HuH-7.5 (cell line): ENCODE results near the gene NEU4.

Experiments
- DNase-seq: peaks from one replicate; pipeline ENCODE4 v3.0.0; 2011; ENCODE audit warnings: low spot score

Gene NEU4

DNA sequence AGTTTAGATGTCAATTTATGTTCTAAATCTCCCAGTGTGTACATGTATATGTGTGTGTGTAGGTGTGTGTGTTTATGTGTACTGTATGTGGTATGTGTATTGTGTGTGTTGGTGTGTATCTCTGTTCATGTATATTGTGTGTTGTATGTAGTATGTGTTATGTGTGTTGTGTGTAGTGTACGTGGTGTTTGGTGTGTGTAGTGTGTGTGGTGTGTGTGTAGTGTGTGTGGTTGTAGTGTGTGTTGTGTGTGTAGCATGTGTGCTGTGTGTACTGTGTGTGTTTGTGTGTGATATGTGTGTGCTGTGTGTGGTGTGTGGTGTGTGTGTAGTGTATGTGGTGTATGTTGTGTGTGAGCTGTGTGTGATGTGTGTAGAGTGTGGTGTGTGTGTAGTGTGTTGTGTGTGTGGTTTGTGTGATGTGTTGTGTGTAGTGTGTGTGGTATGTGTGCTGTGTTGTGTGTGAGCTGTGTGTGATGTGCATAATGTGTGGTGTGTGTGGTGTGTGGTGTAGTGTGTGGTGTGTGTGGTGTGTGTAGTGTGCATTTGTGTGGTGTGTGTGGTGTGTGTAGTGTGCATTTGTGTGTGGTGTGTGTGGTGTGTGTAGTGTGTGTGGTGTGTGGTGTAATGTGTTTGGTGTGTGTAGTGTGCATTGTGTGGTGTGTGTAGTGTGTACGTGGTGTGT lies 55.3 kb downstream of the NEU4 start:
- DNase-seq: no peak

DNA sequence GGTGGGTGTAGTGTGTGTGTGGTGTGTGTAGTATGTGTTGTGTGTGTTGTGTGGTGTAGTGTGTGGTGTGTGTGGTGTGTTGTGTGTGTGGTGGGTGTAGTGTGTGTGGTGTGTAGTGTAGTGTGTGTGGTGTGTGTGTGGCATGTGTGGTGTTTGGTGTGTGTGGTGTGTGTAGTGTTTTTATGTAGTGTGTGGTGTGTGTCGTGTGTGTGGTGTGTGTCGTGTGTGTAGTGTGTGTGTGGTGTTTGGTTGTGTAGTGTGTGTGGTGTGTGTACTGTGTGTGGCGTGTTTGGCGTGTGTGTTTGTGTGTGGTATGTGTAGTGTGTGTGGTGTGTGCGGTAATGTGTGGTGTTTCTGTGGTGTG lies 55.8 kb downstream of the NEU4 start:
- no peak for DNase-seq

DNA sequence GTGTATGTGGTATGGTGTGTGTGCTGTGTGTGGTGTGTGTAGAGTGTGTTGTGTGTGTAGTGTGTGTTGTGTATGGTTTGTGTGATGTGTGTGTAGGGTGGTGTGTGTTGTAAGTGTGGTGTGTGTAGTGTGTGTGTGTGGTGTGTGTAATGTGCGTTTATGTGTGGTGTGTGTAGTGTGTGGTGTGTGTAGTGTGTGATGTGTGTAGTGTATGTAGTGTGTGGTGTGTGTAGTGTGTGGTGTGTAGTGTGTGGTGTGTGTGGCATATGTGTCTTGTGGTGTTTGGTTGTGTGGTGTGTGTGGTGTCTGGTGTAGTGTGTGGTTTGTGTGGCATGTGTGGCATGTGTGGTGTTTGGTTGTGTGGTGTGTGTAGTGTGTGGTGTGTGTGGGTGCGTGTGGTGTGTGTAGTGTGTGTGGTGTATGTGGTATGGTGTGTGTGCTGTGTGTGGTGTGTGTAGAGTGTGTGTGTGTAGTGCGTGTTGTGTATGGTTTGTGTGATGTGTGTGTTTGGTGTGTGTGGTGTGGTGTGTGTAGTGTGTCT lies 56.5 kb downstream of the NEU4 start:
- no peak for DNase-seq

- DNase-seq: no peak
Measured at GRCh38 chr2:241865957-241866789, 57.2 kb downstream of the NEU4 start.
